Left ventricle myocardium inferior (tissue), 1 donor: ENCODE data around the gene ERAP2. TPM values are rescaled to one million over a fixed set of nuclear protein-coding genes. Genes with fewer than 3 reads are reported as not detected.

ENCODE experiments used
- DNase-seq: peaks from one replicate; pipeline ENCODE4 v3.0.0-alpha.2; 2020
- H3K27ac ChIP-seq: fragments of 200-600 bp; replicated peaks from 2 replicates; pipeline ENCODE4 v1.8.0; 2021
- H3K27me3 ChIP-seq: fragments of 200-600 bp; 2 replicates; pipeline ENCODE4 v1.8.0; 2021; ENCODE audit warnings: low read depth
- H3K36me3 ChIP-seq: fragments of 200-600 bp; 2 replicates; pipeline ENCODE4 v1.8.0; 2021
- H3K4me1 ChIP-seq: fragments of 200-600 bp; 2 replicates; pipeline ENCODE4 v1.8.0; 2021
- H3K4me3 ChIP-seq: fragments of 200-600 bp; 2 replicates; pipeline ENCODE4 v1.8.0; 2021; ENCODE audit warnings: mild to moderate bottlenecking, moderate library complexity
- H3K9me3 ChIP-seq: fragments of 200-600 bp; replicated peaks from 2 replicates; pipeline ENCODE4 v1.8.0; 2021
- intact Hi-C: fragments of 100-400 bp; cut with micrococcal nuclease; formaldehyde crosslinking; loops from one replicate; pipeline ENCODE4 v1.11.0; 2022
- total RNA-seq: library from RNA; stranded (reverse); fragmentation: NEBNext Ultra II Directional; extraction: Animal tissue kit (Norgen Biotek cat#: 25700); gene quantifications from one replicate; pipeline ENCODE4 v1.2.1, GENCODE V29; 2021
- TF ChIP-seq, protein P1 (sequence below): fragments of 200-600 bp; IDR thresholded peaks from 2 replicates; pipeline ENCODE4 v1.8.0; 2021; ENCODE audit warnings: antibody characterized with exemption, mild to moderate bottlenecking, borderline replicate concordance
- donor health status: DM: no; HTN: yes; CAD: no; lungs with severe emphysema.

ERAP2 gene
- total RNA-seq, 1 donor from 2014 or later = 6.7 TPM

GRCh38 chr5:96909003-96909402 is 32.7 kb downstream of the ERAP2 start:
- no peaks in the 10 kb centered on the region for H3K4me1 ChIP-seq
- no peaks in the 10 kb centered on the region for H3K27me3 ChIP-seq
- intact Hi-C loops = no loop called here
- TF ChIP-seq, protein P1, sequence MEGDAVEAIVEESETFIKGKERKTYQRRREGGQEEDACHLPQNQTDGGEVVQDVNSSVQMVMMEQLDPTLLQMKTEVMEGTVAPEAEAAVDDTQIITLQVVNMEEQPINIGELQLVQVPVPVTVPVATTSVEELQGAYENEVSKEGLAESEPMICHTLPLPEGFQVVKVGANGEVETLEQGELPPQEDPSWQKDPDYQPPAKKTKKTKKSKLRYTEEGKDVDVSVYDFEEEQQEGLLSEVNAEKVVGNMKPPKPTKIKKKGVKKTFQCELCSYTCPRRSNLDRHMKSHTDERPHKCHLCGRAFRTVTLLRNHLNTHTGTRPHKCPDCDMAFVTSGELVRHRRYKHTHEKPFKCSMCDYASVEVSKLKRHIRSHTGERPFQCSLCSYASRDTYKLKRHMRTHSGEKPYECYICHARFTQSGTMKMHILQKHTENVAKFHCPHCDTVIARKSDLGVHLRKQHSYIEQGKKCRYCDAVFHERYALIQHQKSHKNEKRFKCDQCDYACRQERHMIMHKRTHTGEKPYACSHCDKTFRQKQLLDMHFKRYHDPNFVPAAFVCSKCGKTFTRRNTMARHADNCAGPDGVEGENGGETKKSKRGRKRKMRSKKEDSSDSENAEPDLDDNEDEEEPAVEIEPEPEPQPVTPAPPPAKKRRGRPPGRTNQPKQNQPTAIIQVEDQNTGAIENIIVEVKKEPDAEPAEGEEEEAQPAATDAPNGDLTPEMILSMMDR = no peak
- H3K27ac ChIP-seq = no peak overlapping the region
- H3K9me3 ChIP-seq = no peaks in the 10 kb centered on the region
- no peak overlapping the region for H3K4me3 ChIP-seq
- peaks cover 39% of the 10 kb centered on the region for H3K36me3 ChIP-seq
- no peak for DNase-seq

- no peaks in the 10 kb centered on the region for H3K4me1 ChIP-seq
- no peak overlapping the region for H3K4me3 ChIP-seq
- intact Hi-C loops = no loop called here
- no peaks in the 10 kb centered on the region for H3K27me3 ChIP-seq
- TF ChIP-seq, protein P1 = no peak
- no peaks in the 10 kb centered on the region for H3K9me3 ChIP-seq
- DNase-seq = no peak
- no peak overlapping the region for H3K27ac ChIP-seq
- H3K36me3 ChIP-seq = peaks cover 35% of the 10 kb centered on the region
These were observed 33.1 kb downstream of the ERAP2 start for GRCh38 chr5:96909435-96909834.

DNA sequence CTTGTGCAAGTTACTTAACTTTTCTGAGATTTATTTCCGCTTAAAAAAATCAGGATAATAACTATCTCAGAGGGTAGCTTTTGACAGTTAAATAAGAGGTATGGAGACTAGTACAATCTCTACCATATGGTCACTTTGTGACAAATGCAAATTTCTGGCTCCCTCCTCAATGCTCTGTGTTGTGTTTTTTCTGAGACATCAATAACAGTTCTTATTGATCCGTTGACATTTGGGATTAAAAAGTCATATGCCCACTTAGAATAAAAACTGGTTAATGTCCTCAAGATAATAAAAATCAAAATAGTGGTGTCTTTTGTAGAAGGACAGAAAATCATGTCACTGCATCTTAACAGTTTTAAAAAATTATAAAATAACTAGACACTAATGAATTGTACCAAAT is 34.8 kb downstream of the ERAP2 start:
- Histone ChIP-seq H3K4me1 (no peaks in the 10 kb centered on the region), H3K4me3 (no peak overlapping the region), H3K36me3 (peaks cover 35% of the 10 kb centered on the region), H3K9me3 (no peaks in the 10 kb centered on the region), H3K27ac (no peak overlapping the region), H3K27me3 (no peaks in the 10 kb centered on the region)
- DNase-seq = no peak
- intact Hi-C loops = no loop called here
- TF ChIP-seq, protein P1 = no peak

DNA sequence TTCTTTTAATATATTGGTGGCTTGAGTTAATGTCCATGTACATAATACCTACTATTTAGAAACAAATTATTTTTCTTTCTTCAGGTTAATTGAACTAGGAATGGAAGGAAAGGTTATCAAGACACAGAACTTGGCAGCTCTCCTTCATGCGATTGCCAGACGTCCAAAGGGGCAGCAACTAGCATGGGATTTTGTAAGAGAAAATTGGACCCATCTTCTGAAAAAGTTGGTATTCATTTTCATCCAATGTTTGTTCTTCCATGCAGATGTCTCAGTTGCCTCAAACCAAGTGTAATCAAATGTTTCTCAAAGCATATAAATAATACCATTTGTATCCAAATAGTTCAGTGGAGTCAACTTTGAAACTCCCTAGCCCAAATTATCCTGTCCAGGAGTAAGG is 36.9 kb downstream of the ERAP2 start:
- no peaks in the 10 kb centered on the region for H3K9me3 ChIP-seq
- intact Hi-C loops = no loop called here
- TF ChIP-seq, protein P1 = no peak
- no peak for DNase-seq
- peaks cover 54% of the 10 kb centered on the region for H3K36me3 ChIP-seq
- H3K27me3 ChIP-seq = no peaks in the 10 kb centered on the region
- H3K4me3 ChIP-seq = no peak overlapping the region
- no peaks in the 10 kb centered on the region for H3K4me1 ChIP-seq
- H3K27ac ChIP-seq = no peak overlapping the region

DNA sequence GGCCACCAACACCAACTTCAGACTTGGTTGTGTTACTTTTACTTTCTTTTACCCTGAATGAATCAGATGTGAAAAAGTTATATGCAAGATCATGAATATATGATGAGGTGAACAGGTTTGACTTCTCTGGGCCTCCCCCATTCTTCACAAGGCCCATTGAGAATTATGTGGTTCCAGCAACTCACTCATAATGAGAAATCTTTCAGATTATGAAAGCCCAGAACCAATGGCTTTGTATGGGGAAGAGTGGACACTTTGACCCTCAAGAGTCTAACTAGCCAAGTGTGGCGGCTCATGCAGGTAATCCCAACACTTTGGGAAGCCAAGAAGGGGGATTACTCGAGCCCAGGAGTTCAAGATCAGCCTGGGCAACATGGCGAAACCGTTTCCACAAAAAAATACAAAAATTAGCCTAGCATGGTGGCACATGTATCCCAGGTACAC is 43.5 kb downstream of the ERAP2 start:
- peaks cover 46% of the 10 kb centered on the region for H3K36me3 ChIP-seq
- intact Hi-C loops = no loop called here

More for the DNA sequence above, 43.5 kb downstream of the ERAP2 start:
- H3K27me3 ChIP-seq = no peaks in the 10 kb centered on the region
- H3K4me1 ChIP-seq = peaks cover 5% of the 10 kb centered on the region
- H3K9me3 ChIP-seq = no peaks in the 10 kb centered on the region
- DNase-seq = no peak
- no peak overlapping the region for H3K27ac ChIP-seq
- H3K4me3 ChIP-seq = no peak overlapping the region
- TF ChIP-seq, protein P1 = no peak
